Caco-2 (cell line): ENCODE data around the gene PBX1. TPM values are rescaled to one million over a fixed set of nuclear protein-coding genes. Genes with fewer than 3 reads are reported as not detected.

Experiments
- BruUV-seq: library from RNA; stranded (reverse); fragments of 400-500 nt; replicated peaks from 2 replicates; lab custom pipeline; 2021; lab: Mats Ljungman, UMichigan
- CTCF ChIA-PET: fragments of 300-600 bp; sonication (Branson Sonifier 250); formaldehyde crosslinking; loops from one replicate; lab custom pipeline; 2022; ENCODE audit warnings: antibody characterized with exemption; lab: Charles Lee
- POLR2A ChIA-PET: fragments of 300-600 bp; sonication (Branson Sonifier 250); formaldehyde crosslinking; loops from one replicate; lab custom pipeline; 2022; ENCODE audit warnings: antibody characterized with exemption; lab: Charles Lee
- DNase-seq, 2 experiments: peaks; one replicate each; pipeline versions ENCODE4 v3.0.0 to v3.0.0-alpha.2; 2020 to 2022
- H3K27me3 ChIP-seq: replicated peaks from 2 replicates; pipeline ENCODE4 v1.6.0; 2011; ENCODE audit warnings: low read length; ENCODE audit not compliant: control insufficient read depth, insufficient read depth
- H3K36me3 ChIP-seq: 2 replicates; pipeline ENCODE4 v1.5.1; 2011; ENCODE audit warnings: low read length; ENCODE audit not compliant: control insufficient read depth, insufficient read depth
- H3K4me1 ChIP-seq: fragments of 250-450 bp; sonication (Bioruptor Pico); 2 replicates; pipeline ENCODE4 v1.5.1; 2020; ENCODE audit warnings: mild to moderate bottlenecking
- H3K4me3 ChIP-seq: 2 replicates; pipeline ENCODE4 v1.5.1; 2011; ENCODE audit warnings: low read depth, mild to moderate bottlenecking, control low read depth, low read length
- H3K9me3 ChIP-seq: fragments of 250-450 bp; sonication (Bioruptor Pico); 2 replicates; pipeline ENCODE4 v1.5.1; 2020; ENCODE audit warnings: mild to moderate bottlenecking, moderate library complexity
- H3K27ac Mint-ChIP-seq: one replicate; pipeline ENCODE4 v1.8.0; 2022; ENCODE audit warnings: mixed read lengths; ENCODE audit not compliant: unreplicated experiment
- H3K27me3 Mint-ChIP-seq: one replicate; pipeline ENCODE4 v1.8.0; 2022; ENCODE audit warnings: mixed read lengths; ENCODE audit not compliant: insufficient read depth, unreplicated experiment
- H3K36me3 Mint-ChIP-seq: one replicate; pipeline ENCODE4 v1.8.0; 2022; ENCODE audit warnings: mild to moderate bottlenecking, mixed read lengths; ENCODE audit not compliant: insufficient read depth, unreplicated experiment
- H3K4me1 Mint-ChIP-seq: one replicate; pipeline ENCODE4 v1.8.0; 2022; ENCODE audit warnings: low read depth, mixed read lengths; ENCODE audit not compliant: unreplicated experiment
- H3K4me3 Mint-ChIP-seq: one replicate; pipeline ENCODE4 v1.8.0; 2022; ENCODE audit warnings: mild to moderate bottlenecking, moderate library complexity, mixed read lengths; ENCODE audit not compliant: unreplicated experiment
- H3K9me3 Mint-ChIP-seq: one replicate; pipeline ENCODE4 v1.8.0; 2022; ENCODE audit warnings: mixed read lengths; ENCODE audit not compliant: unreplicated experiment
- intact Hi-C: fragments of 100-400 bp; cut with micrococcal nuclease; formaldehyde crosslinking; loops from one replicate; pipeline ENCODE4 v1.10.0; 2022; ENCODE audit not compliant: unreplicated experiment
- total RNA-seq: library from RNA; stranded (reverse); gene quantifications from 2 replicates; pipeline ENCODE4 v1.2.3, GENCODE V29; 2022
- TF ChIP-seq, protein P1 (sequence below), 2 experiments: fragments of 200-600 bp in 1 of 2; IDR thresholded peaks; 1 replicate in 1 of 2; 2 replicates in 1 of 2; pipeline versions ENCODE4 v1.5.1 to v1.8.0; 2011 to 2022; ENCODE audit warnings: antibody characterized with exemption in 1 of 2, control low read depth in 1 of 2, inconsistent platforms in 1 of 2, low read depth in 1 of 2, low read length in 1 of 2, mild to moderate bottlenecking in 1 of 2, moderate library complexity in 1 of 2; ENCODE audit not compliant: insufficient read depth in 1 of 2, severe bottlenecking in 1 of 2, unreplicated experiment in 1 of 2

PBX1 gene
- total RNA-seq, 1 experiment from 2014 or later: 103 TPM

GRCh38 chr1:164716992-164717703 is 158.2 kb downstream of the PBX1 start:
- TF ChIP-seq, protein P1, sequence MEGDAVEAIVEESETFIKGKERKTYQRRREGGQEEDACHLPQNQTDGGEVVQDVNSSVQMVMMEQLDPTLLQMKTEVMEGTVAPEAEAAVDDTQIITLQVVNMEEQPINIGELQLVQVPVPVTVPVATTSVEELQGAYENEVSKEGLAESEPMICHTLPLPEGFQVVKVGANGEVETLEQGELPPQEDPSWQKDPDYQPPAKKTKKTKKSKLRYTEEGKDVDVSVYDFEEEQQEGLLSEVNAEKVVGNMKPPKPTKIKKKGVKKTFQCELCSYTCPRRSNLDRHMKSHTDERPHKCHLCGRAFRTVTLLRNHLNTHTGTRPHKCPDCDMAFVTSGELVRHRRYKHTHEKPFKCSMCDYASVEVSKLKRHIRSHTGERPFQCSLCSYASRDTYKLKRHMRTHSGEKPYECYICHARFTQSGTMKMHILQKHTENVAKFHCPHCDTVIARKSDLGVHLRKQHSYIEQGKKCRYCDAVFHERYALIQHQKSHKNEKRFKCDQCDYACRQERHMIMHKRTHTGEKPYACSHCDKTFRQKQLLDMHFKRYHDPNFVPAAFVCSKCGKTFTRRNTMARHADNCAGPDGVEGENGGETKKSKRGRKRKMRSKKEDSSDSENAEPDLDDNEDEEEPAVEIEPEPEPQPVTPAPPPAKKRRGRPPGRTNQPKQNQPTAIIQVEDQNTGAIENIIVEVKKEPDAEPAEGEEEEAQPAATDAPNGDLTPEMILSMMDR (IDR thresholded peaks at IDR 0.05; ENCODE audit: insufficient read depth in 1 of 2, low read depth in 1 of 2, low read length in 1 of 2, severe bottlenecking in 1 of 2, unreplicated experiment in 1 of 2): no peak
- Histone ChIP-seq H3K4me3 (no peak overlapping the region), H3K4me1 (no peaks in the 10 kb centered on the region), H3K9me3 (no peaks in the 10 kb centered on the region), H3K36me3 (no peaks in the 10 kb centered on the region; the same call in 1 of the 2 replicates), H3K27me3 (no peaks in the 10 kb centered on the region)
- BruUV-seq: no TSS peak
- intact Hi-C loops: no loop called here
- CTCF ChIA-PET: no interaction called here
- Mint-ChIP-seq H3K36me3 (no peaks in the 10 kb centered on the region), H3K9me3 (no peaks in the 10 kb centered on the region), H3K27ac (no peak overlapping the region), H3K4me3 (no peak overlapping the region), H3K4me1 (peaks cover 7% of the 10 kb centered on the region), H3K27me3 (no peaks in the 10 kb centered on the region)
- POLR2A ChIA-PET: no interaction called here
- DNase-seq: no peak

GRCh38 chr1:164718821-164719220 is 159.8 kb downstream of the PBX1 start:
- Mint-ChIP-seq H3K4me1 (peaks cover 7% of the 10 kb centered on the region), H3K36me3 (peaks cover 10% of the 10 kb centered on the region), H3K9me3 (no peaks in the 10 kb centered on the region), H3K4me3 (no peak overlapping the region), H3K27ac (no peak overlapping the region), H3K27me3 (no peaks in the 10 kb centered on the region)
- TF ChIP-seq, protein P1 (IDR thresholded peaks at IDR 0.05; ENCODE audit: insufficient read depth in 1 of 2, low read depth in 1 of 2, low read length in 1 of 2, severe bottlenecking in 1 of 2, unreplicated experiment in 1 of 2): no peak
- intact Hi-C loops: no loop called here
- no peaks in the 10 kb centered on the region; the same call in 1 of the 2 replicates for H3K36me3 ChIP-seq
- no peaks in the 10 kb centered on the region for H3K4me1 ChIP-seq
- H3K4me3 ChIP-seq: no peak overlapping the region
- no TSS peak for BruUV-seq
- no peaks in the 10 kb centered on the region for H3K9me3 ChIP-seq
- POLR2A ChIA-PET: no interaction called here
- CTCF ChIA-PET: no interaction called here
- H3K27me3 ChIP-seq: no peaks in the 10 kb centered on the region
- no peak for DNase-seq

- Mint-ChIP-seq H3K9me3 (no peaks in the 10 kb centered on the region), H3K36me3 (peaks cover 10% of the 10 kb centered on the region), H3K27ac (no peak overlapping the region), H3K4me3 (no peak overlapping the region), H3K27me3 (no peaks in the 10 kb centered on the region), H3K4me1 (peaks cover 7% of the 10 kb centered on the region)
- Histone ChIP-seq H3K36me3 (no peaks in the 10 kb centered on the region; the same call in 1 of the 2 replicates), H3K27me3 (no peaks in the 10 kb centered on the region), H3K9me3 (no peaks in the 10 kb centered on the region), H3K4me3 (no peak overlapping the region), H3K4me1 (no peaks in the 10 kb centered on the region)
- intact Hi-C loops: no loop called here
- no peak for DNase-seq
- CTCF ChIA-PET: no interaction called here
- no TSS peak for BruUV-seq
- POLR2A ChIA-PET: no interaction called here
- TF ChIP-seq, protein P1 (IDR thresholded peaks at IDR 0.05; ENCODE audit: insufficient read depth in 1 of 2, low read depth in 1 of 2, low read length in 1 of 2, severe bottlenecking in 1 of 2, unreplicated experiment in 1 of 2): no peak
Observed at GRCh38 chr1:164719676-164720439, 160.9 kb downstream of the PBX1 start.
